PC-3 (cell line): ENCODE measurements around the gene PRICKLE3.

Experiments
- CTCF ChIP-seq: fragments of 300-600 bp; sonication (generic); conservative IDR thresholded peaks from 2 replicates; pipeline ENCODE4 v1.5.1; 2017; ENCODE audit warnings: antibody characterized with exemption, low read depth, mild to moderate bottlenecking, low read length
- EZH2phosphoT487 ChIP-seq: fragments of 300-600 bp; sonication (generic); IDR thresholded peaks from 2 replicates; pipeline ENCODE4 v1.6.1; 2018; ENCODE audit warnings: mild to moderate bottlenecking, antibody characterized with exemption, low read length, borderline replicate concordance

- TF ChIP-seq CTCF (no peak), EZH2phosphoT487 (no peak)
Observed at GRCh38 chrX:49206543-49206942, 20.4 kb upstream of the PRICKLE3 start.
